CD1c-positive myeloid dendritic cell (primary cell): ENCODE data around the gene IBTK.
"Not testable (repeated sequence)": the region's sequence is repeated elsewhere in the genome, so short reads cannot be mapped to it uniquely, and the experiment has no call there.

ENCODE experiments used
- DNase-seq: peaks from one replicate; pipeline ENCODE4 v3.0.0-alpha.2; 2016; ENCODE audit errors: extremely low spot score

The IBTK gene

GRCh38 chr6:82246802-82247504 is 591 bp downstream of the IBTK start:
- DNase-seq, result peak; percentile 68

- no peak for DNase-seq
Observed at GRCh38 chr6:82246370-82246769, 1.2 kb downstream of the IBTK start.

- DNase-seq, result no peak
Observed at GRCh38 chr6:82245376-82245775, 2.2 kb downstream of the IBTK start.

GRCh38 chr6:82243884-82244283 is 3.7 kb downstream of the IBTK start:
- no peak for DNase-seq

GRCh38 chr6:82240186-82240585 is 7.4 kb downstream of the IBTK start:
- no peak for DNase-seq

- no peak for DNase-seq
Observed at GRCh38 chr6:82239597-82239996, 7.9 kb downstream of the IBTK start.

- no peak for DNase-seq
Observed at GRCh38 chr6:82237013-82237412, 10.5 kb downstream of the IBTK start.

GRCh38 chr6:82227770-82228169 is 19.8 kb downstream of the IBTK start:
- no peak for DNase-seq

GRCh38 chr6:82220167-82220566 is 27.4 kb downstream of the IBTK start:
- no peak for DNase-seq

GRCh38 chr6:82217018-82217586 is 30.4 kb downstream of the IBTK start:
- peak; percentile 75 for DNase-seq

GRCh38 chr6:82216549-82216948 is 31.0 kb downstream of the IBTK start:
- DNase-seq, result peak; percentile 68

- DNase-seq, result no peak
Observed at GRCh38 chr6:82211326-82211725, 36.2 kb downstream of the IBTK start.

- no peak for DNase-seq
Observed at GRCh38 chr6:82208913-82209312, 38.6 kb downstream of the IBTK start.

GRCh38 chr6:82205930-82206392 is 41.6 kb downstream of the IBTK start:
- DNase-seq, result no peak

GRCh38 chr6:82204020-82204419 is 43.5 kb downstream of the IBTK start:
- DNase-seq, result no peak

- DNase-seq, result no peak
Observed at GRCh38 chr6:82197784-82198183, 49.8 kb downstream of the IBTK start.

- not testable (repeated sequence) for DNase-seq
Observed at GRCh38 chr6:82197245-82197644, 50.3 kb downstream of the IBTK start.

- no peak for DNase-seq
Observed at GRCh38 chr6:82196161-82196560, 51.4 kb downstream of the IBTK start.

GRCh38 chr6:82195619-82196018 is 51.9 kb downstream of the IBTK start:
- DNase-seq, result no peak

GRCh38 chr6:82185948-82186535 is 61.5 kb downstream of the IBTK start:
- DNase-seq, result no peak

GRCh38 chr6:82183642-82184282 is 63.8 kb downstream of the IBTK start:
- DNase-seq, result no peak

GRCh38 chr6:82182756-82183155 is 64.8 kb downstream of the IBTK start:
- DNase-seq, result no peak

GRCh38 chr6:82179415-82179814 is 68.1 kb downstream of the IBTK start:
- no peak for DNase-seq
